IMR-90 (cell line): ENCODE results near the gene ASXL3. TPM values are rescaled to one million over a fixed set of nuclear protein-coding genes. Genes with fewer than 3 reads are reported as not detected.

ENCODE experiments used
- ATAC-seq: fragments of 200-7000 bp; cut with Tn5 transposase; 2 replicates; pipeline ENCODE4 v1.9.1; 2020; ENCODE audit warnings: low read depth, mild to moderate bottlenecking, moderate library complexity
- BruUV-seq: library from RNA; stranded (reverse); fragments of 400-500 nt; replicated peaks from 2 replicates; lab custom pipeline; 2021; lab: Mats Ljungman, UMichigan
- CTCF ChIA-PET: fragments of 300-600 bp; formaldehyde crosslinking; extraction: SDS; loops from one replicate; lab custom pipeline; 2021; ENCODE audit warnings: antibody characterized with exemption; lab: Yijun Ruan, JAX
- POLR2A ChIA-PET: fragments of 300-600 bp; sonication (Branson Sonifier 250); formaldehyde crosslinking; loops from one replicate; lab custom pipeline; 2022; ENCODE audit warnings: antibody characterized with exemption; ENCODE audit not compliant: unreplicated experiment; lab: Charles Lee
- DNase-seq: peaks from one replicate; pipeline ENCODE4 v3.0.0; 2013
- H2AFZ ChIP-seq: replicated peaks from 2 replicates; pipeline ENCODE3; 2013; ENCODE audit warnings: low read length, mild to moderate bottlenecking; ENCODE audit not compliant: poor library complexity
- H2AK5ac ChIP-seq: 2 replicates; pipeline ENCODE4 v1.6.1; 2013; ENCODE audit warnings: low read depth, low read length, inconsistent platforms
- H2AK9ac ChIP-seq: replicated peaks from 2 replicates; pipeline ENCODE3; 2013; ENCODE audit warnings: mild to moderate bottlenecking, low read depth, low read length, moderate library complexity; ENCODE audit not compliant: poor library complexity
- H2BK120ac ChIP-seq: 2 replicates; pipeline ENCODE4 v1.6.1; 2013; ENCODE audit warnings: low read depth, low read length, inconsistent platforms
- H2BK15ac ChIP-seq: 3 replicates; pipeline ENCODE4 v1.6.1; 2013; ENCODE audit warnings: low read depth, low read length, inconsistent platforms
- H2BK20ac ChIP-seq: 2 replicates; pipeline ENCODE4 v1.6.1; 2013; ENCODE audit warnings: low read depth, mild to moderate bottlenecking, inconsistent platforms, low read length, moderate library complexity
- H2BK5ac ChIP-seq: 2 replicates; pipeline ENCODE4 v1.6.1; 2013; ENCODE audit warnings: mild to moderate bottlenecking, low read depth, low read length, inconsistent platforms; ENCODE audit not compliant: poor library complexity, severe bottlenecking
- H3K14ac ChIP-seq: replicated peaks from 2 replicates; pipeline ENCODE4 v1.6.1; 2013; ENCODE audit warnings: low read depth, low read length, inconsistent platforms
- H3K18ac ChIP-seq: 2 replicates; pipeline ENCODE4 v1.6.1; 2013; ENCODE audit warnings: low read depth, low read length, control low read depth
- H3K23ac ChIP-seq: 2 replicates; pipeline ENCODE4 v1.6.1; 2013; ENCODE audit warnings: low read depth, low read length, inconsistent platforms
- H3K27ac ChIP-seq: 2 replicates; pipeline ENCODE4 v1.5.1; 2013; ENCODE audit warnings: mild to moderate bottlenecking, control low read depth, low read length; ENCODE audit not compliant: insufficient read depth
- H3K27me3 ChIP-seq: 2 replicates; pipeline ENCODE4 v1.6.1; 2013; ENCODE audit warnings: low read length; ENCODE audit not compliant: control insufficient read depth, insufficient read depth
- H3K36me3 ChIP-seq: 2 replicates; pipeline ENCODE4 v1.6.1; 2013; ENCODE audit warnings: low read length, mixed read lengths; ENCODE audit not compliant: control insufficient read depth, insufficient read depth
- H3K4ac ChIP-seq: 2 replicates; pipeline ENCODE4 v1.6.1; 2013; ENCODE audit warnings: low read depth, low read length, inconsistent platforms
- H3K4me1 ChIP-seq: 2 replicates; pipeline ENCODE4 v1.6.1; 2013; ENCODE audit warnings: low read length, mixed read lengths; ENCODE audit not compliant: control insufficient read depth, insufficient read depth
- H3K4me2 ChIP-seq: 2 replicates; pipeline ENCODE4 v1.6.1; 2013; ENCODE audit warnings: low read depth, mild to moderate bottlenecking, control low read depth, low read length, moderate library complexity
- H3K4me3 ChIP-seq: 2 replicates; pipeline ENCODE4 v1.5.1; 2013; ENCODE audit warnings: low read depth, mild to moderate bottlenecking, control low read depth, low read length, moderate library complexity; ENCODE audit not compliant: insufficient read depth
- H3K56ac ChIP-seq: 2 replicates; pipeline ENCODE4 v1.6.1; 2013; ENCODE audit warnings: low read length, inconsistent platforms; ENCODE audit not compliant: insufficient read depth; ENCODE audit errors: extremely low read depth
- H3K79me1 ChIP-seq, 2 experiments: 2 replicates each; pipeline ENCODE4 v1.6.1; 2013; ENCODE audit warnings: low read length in 2 of 2, inconsistent platforms in 1 of 2, low read depth in 1 of 2
- H3K9ac ChIP-seq: 2 replicates; pipeline ENCODE4 v1.6.1; 2013; ENCODE audit warnings: low read depth, low read length, control low read depth
- H3K9me1 ChIP-seq: 2 replicates; pipeline ENCODE4 v1.6.1; 2013; ENCODE audit warnings: low read length, inconsistent platforms; ENCODE audit not compliant: insufficient read depth
- H3K9me3 ChIP-seq: 2 replicates; pipeline ENCODE4 v1.6.1; 2013; ENCODE audit warnings: low read length; ENCODE audit not compliant: control insufficient read depth, insufficient read depth
- H4K20me1 ChIP-seq: 2 replicates; pipeline ENCODE4 v1.6.1; 2013; ENCODE audit warnings: low read length, inconsistent platforms; ENCODE audit not compliant: insufficient read depth
- H4K5ac ChIP-seq: 2 replicates; pipeline ENCODE4 v1.6.1; 2013; ENCODE audit warnings: mild to moderate bottlenecking, low read depth, low read length, control low read depth
- H4K8ac ChIP-seq, 2 experiments: 2 replicates each; pipeline ENCODE4 v1.6.1; 2013; ENCODE audit warnings: low read depth in 2 of 2, low read length in 2 of 2, control low read depth in 1 of 2, inconsistent platforms in 1 of 2
- H4K91ac ChIP-seq: 2 replicates; pipeline ENCODE4 v1.6.1; 2013; ENCODE audit warnings: low read depth, low read length, inconsistent platforms; ENCODE audit not compliant: insufficient read depth
- FOS ChIP-seq: fragments of 150-350 bp; IDR thresholded peaks from 2 replicates; pipeline ENCODE4 v1.6.1; 2016; ENCODE audit warnings: low read depth, low read length
- MAFK ChIP-seq: IDR thresholded peaks from 2 replicates; pipeline ENCODE4 v1.6.1; 2012; ENCODE audit warnings: low read depth, low read length, improper control_type of control experiment
- MAZ ChIP-seq: IDR thresholded peaks from 2 replicates; pipeline ENCODE4 v1.6.1; 2012; ENCODE audit warnings: low read depth, mild to moderate bottlenecking, low read length, improper control_type of control experiment, moderate library complexity, borderline replicate concordance
- MXI1 ChIP-seq: IDR thresholded peaks from 2 replicates; pipeline ENCODE4 v1.6.1; 2012; ENCODE audit warnings: low read depth, mild to moderate bottlenecking, low read length, moderate library complexity, borderline replicate concordance
- POLR2A ChIP-seq: IDR thresholded peaks from 2 replicates; pipeline ENCODE4 v1.6.1; 2012; ENCODE audit warnings: mild to moderate bottlenecking, low read depth, low read length
- RCOR1 ChIP-seq: IDR thresholded peaks from 2 replicates; pipeline ENCODE4 v1.6.1; 2012; ENCODE audit warnings: mild to moderate bottlenecking, low read length, improper control_type of control experiment; ENCODE audit not compliant: insufficient replicate concordance
- RFX5 ChIP-seq: IDR thresholded peaks from 2 replicates; pipeline ENCODE4 v1.8.0; 2012; ENCODE audit warnings: low read depth, mild to moderate bottlenecking, low read length, moderate library complexity
- SMC3 ChIP-seq: fragments of 150-350 bp; IDR thresholded peaks from 2 replicates; pipeline ENCODE4 v1.6.1; 2016; ENCODE audit warnings: low read depth, mild to moderate bottlenecking, antibody characterized with exemption, low read length, moderate library complexity
- dilution Hi-C: fragments of 300-500 bp; cut with HindIII; formaldehyde crosslinking; loops from one replicate; pipeline ENCODE4 v1.14.3; 2018; ENCODE audit warnings: low sequenced_read_pairs; ENCODE audit not compliant: unreplicated experiment
- in situ Hi-C: fragments of 300-500 bp; cut with MboI; formaldehyde crosslinking; loops from 3 replicates; pipeline ENCODE4 v1.14.3; 2019; ENCODE audit warnings: low sequenced_read_pairs, inconsistent platforms, mixed read lengths
- intact Hi-C: fragments of 100-400 bp; cut with micrococcal nuclease; formaldehyde crosslinking; loops from 2 replicates; pipeline ENCODE4 v1.10.0; 2022
- polyA plus RNA-seq, 3 experiments: library from polyadenylated mRNA; depleted of rRNA; stranded (reverse); fragments of >200 nt; gene quantifications; 2 replicates each; pipeline ENCODE4 v1.2.3, GENCODE V29; 2012; ENCODE audit warnings: low replicate concordance in 1 of 3
- total RNA-seq: library from RNA; depleted of rRNA; stranded (reverse); fragments of >200 nt; gene quantifications from 2 replicates; pipeline ENCODE4 v1.2.3, GENCODE V29; 2012
- TF ChIP-seq, protein P1 (sequence below): conservative IDR thresholded peaks from 2 replicates; pipeline ENCODE4 v1.5.1; 2012; ENCODE audit warnings: mild to moderate bottlenecking, low read depth, low read length, improper control_type of control experiment

ASXL3 gene
- total and polyA plus RNA-seq, 2 of the 4 experiments (the other 2 are of a cell fraction), result 0.03 to 0.54 TPM

GRCh38 chr18:33606621-33607020 lies 28.6 kb downstream of the ASXL3 start:
- no peak for DNase-seq
- no peak overlapping the region for H2AK5ac ChIP-seq
- POLR2A ChIA-PET, result no interaction called here
- no peaks in the 10 kb centered on the region for H3K9me3 ChIP-seq
- TF ChIP-seq MAZ (no peak), RCOR1 (no peak), RFX5 (no peak), POLR2A (no peak), FOS (no peak), MXI1 (no peak), MAFK (no peak), SMC3 (no peak)
- TF ChIP-seq, protein P1, sequence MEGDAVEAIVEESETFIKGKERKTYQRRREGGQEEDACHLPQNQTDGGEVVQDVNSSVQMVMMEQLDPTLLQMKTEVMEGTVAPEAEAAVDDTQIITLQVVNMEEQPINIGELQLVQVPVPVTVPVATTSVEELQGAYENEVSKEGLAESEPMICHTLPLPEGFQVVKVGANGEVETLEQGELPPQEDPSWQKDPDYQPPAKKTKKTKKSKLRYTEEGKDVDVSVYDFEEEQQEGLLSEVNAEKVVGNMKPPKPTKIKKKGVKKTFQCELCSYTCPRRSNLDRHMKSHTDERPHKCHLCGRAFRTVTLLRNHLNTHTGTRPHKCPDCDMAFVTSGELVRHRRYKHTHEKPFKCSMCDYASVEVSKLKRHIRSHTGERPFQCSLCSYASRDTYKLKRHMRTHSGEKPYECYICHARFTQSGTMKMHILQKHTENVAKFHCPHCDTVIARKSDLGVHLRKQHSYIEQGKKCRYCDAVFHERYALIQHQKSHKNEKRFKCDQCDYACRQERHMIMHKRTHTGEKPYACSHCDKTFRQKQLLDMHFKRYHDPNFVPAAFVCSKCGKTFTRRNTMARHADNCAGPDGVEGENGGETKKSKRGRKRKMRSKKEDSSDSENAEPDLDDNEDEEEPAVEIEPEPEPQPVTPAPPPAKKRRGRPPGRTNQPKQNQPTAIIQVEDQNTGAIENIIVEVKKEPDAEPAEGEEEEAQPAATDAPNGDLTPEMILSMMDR, result no peak
- H3K4me3 ChIP-seq, result no peak overlapping the region
- H3K9ac ChIP-seq, result no peak overlapping the region
- BruUV-seq, result no TSS peak
- intact Hi-C loops (no loop called here), dilution Hi-C loops (no loop called here), in situ Hi-C loops (no loop called here)
- no peak overlapping the region for H3K4ac ChIP-seq
- no peak overlapping the region for H2BK15ac ChIP-seq
- H3K27ac ChIP-seq, result no peak overlapping the region
- no peaks in the 10 kb centered on the region for H3K36me3 ChIP-seq
- no peak overlapping the region for H2AK9ac ChIP-seq
- H4K20me1 ChIP-seq, result no peaks in the 10 kb centered on the region
- H3K14ac ChIP-seq, result no peak overlapping the region
- H3K23ac ChIP-seq, result no peak overlapping the region
- no peak overlapping the region for H3K18ac ChIP-seq
- no peak overlapping the region for H4K91ac ChIP-seq
- ATAC-seq, result no peak
- no peak overlapping the region for H2BK120ac ChIP-seq
- no peaks in the 10 kb centered on the region for H3K27me3 ChIP-seq
- no peak overlapping the region for H3K56ac ChIP-seq
- CTCF ChIA-PET, result no interaction called here
- no peaks in the 10 kb centered on the region for H3K79me1 ChIP-seq
- no peak overlapping the region for H4K5ac ChIP-seq
- peaks cover 2% of the 10 kb centered on the region; the same call in 1 of the 2 replicates for H3K4me1 ChIP-seq
- no peaks in the 10 kb centered on the region for H3K9me1 ChIP-seq
- no peak overlapping the region for H2BK20ac ChIP-seq
- no peak overlapping the region for H2AFZ ChIP-seq
- H4K8ac ChIP-seq, result no peak overlapping the region
- H3K4me2 ChIP-seq, result no peak overlapping the region
- H2BK5ac ChIP-seq, result no peak overlapping the region
